HTERT RPE-1 (cell line): ENCODE results near the gene KLK1.
"Not testable (repeated sequence)": the region's sequence is repeated elsewhere in the genome, so short reads cannot be mapped to it uniquely, and the experiment has no call there.

Source experiments
- in situ Hi-C: fragments of 300-500 bp; cut with MboI; formaldehyde crosslinking; loops from 4 replicates; pipeline ENCODE4 v1.14.3; 2020; ENCODE audit warnings: low sequenced_read_pairs

KLK1 gene

DNA sequence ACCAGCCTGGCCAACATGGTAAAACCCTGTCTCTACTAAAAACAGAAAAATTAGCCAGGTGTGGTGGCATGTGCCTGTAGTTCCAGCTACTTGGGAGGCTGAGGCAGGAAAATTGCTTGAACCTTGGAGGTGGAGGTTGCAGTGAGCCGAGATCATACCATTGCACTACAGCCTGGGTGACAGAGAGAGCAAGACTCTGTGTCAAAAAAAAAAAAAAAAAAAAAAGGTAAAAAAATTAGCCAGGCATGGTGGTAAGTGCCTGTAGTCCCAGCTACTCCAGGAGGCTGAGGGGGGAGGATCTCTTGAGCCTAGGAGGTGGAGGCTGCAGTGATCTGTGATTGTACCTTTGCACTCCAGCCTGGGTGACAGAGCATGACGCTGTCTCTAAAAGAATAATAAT is 53.4 kb downstream of the KLK1 start, which contains the start of gene GPR32:
Gene GPR32 (plus strand): TSS at position 301 of the 400 bp plus-strand sequence. CDS start 137 bp downstream, outside the sequence.
- in situ Hi-C loops = not testable (repeated sequence)
